ENCODE measurements around the gene ARPC1B.

Gene ARPC1B

DNA sequence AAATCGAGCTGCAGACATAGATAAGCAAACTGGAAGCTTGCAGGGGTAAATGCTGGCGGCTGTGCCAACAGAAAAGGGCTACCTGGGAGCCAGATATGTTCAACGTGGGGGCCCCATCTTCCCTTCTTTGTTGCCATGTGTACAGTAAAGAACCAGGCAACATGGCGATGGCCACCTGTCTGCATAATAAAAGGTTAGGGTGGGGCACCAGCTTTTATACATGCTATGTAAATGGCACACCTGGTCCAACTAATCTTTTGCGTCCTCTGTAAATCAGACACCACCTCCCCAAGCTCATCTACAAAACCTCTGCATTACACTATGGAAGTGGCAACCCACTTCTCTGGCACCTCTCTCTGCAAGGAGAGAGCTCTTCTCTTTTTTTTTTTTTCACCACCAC, 48.1 kb downstream of the ARPC1B start:
- TF ChIP-seq, protein P1, sequence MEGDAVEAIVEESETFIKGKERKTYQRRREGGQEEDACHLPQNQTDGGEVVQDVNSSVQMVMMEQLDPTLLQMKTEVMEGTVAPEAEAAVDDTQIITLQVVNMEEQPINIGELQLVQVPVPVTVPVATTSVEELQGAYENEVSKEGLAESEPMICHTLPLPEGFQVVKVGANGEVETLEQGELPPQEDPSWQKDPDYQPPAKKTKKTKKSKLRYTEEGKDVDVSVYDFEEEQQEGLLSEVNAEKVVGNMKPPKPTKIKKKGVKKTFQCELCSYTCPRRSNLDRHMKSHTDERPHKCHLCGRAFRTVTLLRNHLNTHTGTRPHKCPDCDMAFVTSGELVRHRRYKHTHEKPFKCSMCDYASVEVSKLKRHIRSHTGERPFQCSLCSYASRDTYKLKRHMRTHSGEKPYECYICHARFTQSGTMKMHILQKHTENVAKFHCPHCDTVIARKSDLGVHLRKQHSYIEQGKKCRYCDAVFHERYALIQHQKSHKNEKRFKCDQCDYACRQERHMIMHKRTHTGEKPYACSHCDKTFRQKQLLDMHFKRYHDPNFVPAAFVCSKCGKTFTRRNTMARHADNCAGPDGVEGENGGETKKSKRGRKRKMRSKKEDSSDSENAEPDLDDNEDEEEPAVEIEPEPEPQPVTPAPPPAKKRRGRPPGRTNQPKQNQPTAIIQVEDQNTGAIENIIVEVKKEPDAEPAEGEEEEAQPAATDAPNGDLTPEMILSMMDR (conservative IDR thresholded peaks at IDR 0.05; ENCODE audit: low read length) = no peak

DNA sequence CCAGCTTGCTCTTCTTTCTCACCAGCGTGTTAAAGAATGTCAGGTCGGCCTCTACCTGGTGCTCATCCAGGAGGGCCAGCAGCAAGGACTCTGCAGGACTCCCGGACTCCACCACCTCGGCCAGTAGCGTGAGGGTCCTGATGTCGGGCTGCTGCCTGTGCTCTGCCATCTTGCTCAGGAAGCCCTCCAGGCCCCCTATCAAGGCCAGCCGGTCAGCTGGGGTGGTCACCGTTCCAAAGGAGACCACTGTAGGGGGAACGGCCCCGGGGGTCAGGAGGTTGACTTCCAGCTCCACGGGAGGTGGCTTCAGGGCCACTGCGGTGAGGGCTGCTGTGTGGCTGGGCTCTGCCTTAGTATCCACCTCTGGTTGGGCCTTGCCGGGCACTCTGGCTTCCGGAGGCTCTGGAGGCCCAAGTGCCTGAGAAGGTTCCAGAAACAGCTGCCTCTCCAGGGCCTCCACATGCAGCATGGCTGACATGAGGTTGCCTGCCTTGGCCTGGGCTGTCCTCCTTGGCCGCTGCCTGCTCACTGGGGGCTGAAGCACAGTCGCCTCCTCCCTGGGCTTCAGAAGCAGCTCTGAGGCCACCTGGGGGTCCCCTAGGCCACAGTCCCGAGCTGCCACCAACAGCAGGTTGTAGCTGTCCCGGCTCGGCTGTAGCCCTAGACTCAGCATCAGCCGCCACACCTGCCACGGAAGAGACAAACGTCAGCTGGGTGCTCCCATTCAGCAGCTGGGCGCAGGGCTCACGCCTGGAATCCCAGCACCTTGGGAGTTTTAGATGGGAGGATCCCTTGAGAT, 50.6 kb downstream of the ARPC1B start:
- H3K4me3 ChIP-seq (ENCODE audit: low read length, poor library complexity, severe bottlenecking) = no peak overlapping the region
- no peaks in the 10 kb centered on the region for H4K20me1 ChIP-seq (ENCODE audit: insufficient read depth, low read length, poor library complexity, severe bottlenecking)
- no peaks in the 10 kb centered on the region for H3K27me3 ChIP-seq (ENCODE audit: insufficient read depth, low read length, poor library complexity, severe bottlenecking)
- H2AFZ ChIP-seq (ENCODE audit: low read length) = no peak overlapping the region
- TF ChIP-seq, protein P1 (conservative IDR thresholded peaks at IDR 0.05; ENCODE audit: low read length) = no peak
- TF ChIP-seq EZH2phosphoT487 (IDR thresholded peaks at IDR 0.05; ENCODE audit: borderline replicate concordance) = no peak
- no peaks in the 10 kb centered on the region for H3K9me3 ChIP-seq (ENCODE audit: insufficient read depth, low read depth, low read length)
- H3K4me2 ChIP-seq (ENCODE audit: low read depth, low read length, poor library complexity, severe bottlenecking) = no peak overlapping the region
- no peak overlapping the region for H3K9ac ChIP-seq (ENCODE audit: low read depth, low read length, poor library complexity, severe bottlenecking)
- H3K4me1 ChIP-seq (ENCODE audit: insufficient read depth, low read length, poor library complexity, severe bottlenecking) = no peaks in the 10 kb centered on the region
- peaks cover 41% of the 10 kb centered on the region; the same call in 1 of the 2 replicates for H3K36me3 ChIP-seq (ENCODE audit: insufficient read depth, low read length)
- no peaks in the 10 kb centered on the region for H3F3A ChIP-seq (ENCODE audit: low read depth)
- H3K9me2 ChIP-seq (replicated peaks; ENCODE audit: low read depth, low read length) = no peaks in the 10 kb centered on the region
- H3K79me2 ChIP-seq (ENCODE audit: insufficient read depth, low read length) = no peaks in the 10 kb centered on the region

More for the DNA sequence above, 48.1 kb downstream of the ARPC1B start:
- no peaks in the 10 kb centered on the region for H3F3A ChIP-seq (ENCODE audit: low read depth)
- no peaks in the 10 kb centered on the region for H3K79me2 ChIP-seq (ENCODE audit: insufficient read depth, low read length)
- H3K4me3 ChIP-seq (ENCODE audit: low read length, poor library complexity, severe bottlenecking) = no peak overlapping the region
- H3K9ac ChIP-seq (ENCODE audit: low read depth, low read length, poor library complexity, severe bottlenecking) = no peak overlapping the region
- H3K27me3 ChIP-seq (ENCODE audit: insufficient read depth, low read length, poor library complexity, severe bottlenecking) = no peaks in the 10 kb centered on the region
- H3K4me2 ChIP-seq (ENCODE audit: low read depth, low read length, poor library complexity, severe bottlenecking) = no peak overlapping the region
- peaks cover 57% of the 10 kb centered on the region; the same call in 1 of the 2 replicates for H3K36me3 ChIP-seq (ENCODE audit: insufficient read depth, low read length)
- H4K20me1 ChIP-seq (ENCODE audit: insufficient read depth, low read length, poor library complexity, severe bottlenecking) = no peaks in the 10 kb centered on the region
- H3K4me1 ChIP-seq (ENCODE audit: insufficient read depth, low read length, poor library complexity, severe bottlenecking) = no peaks in the 10 kb centered on the region
- H3K9me3 ChIP-seq (ENCODE audit: insufficient read depth, low read depth, low read length) = no peaks in the 10 kb centered on the region
- H3K9me2 ChIP-seq (replicated peaks; ENCODE audit: low read depth, low read length) = no peaks in the 10 kb centered on the region
- no peak overlapping the region for H2AFZ ChIP-seq (ENCODE audit: low read length)

DNA sequence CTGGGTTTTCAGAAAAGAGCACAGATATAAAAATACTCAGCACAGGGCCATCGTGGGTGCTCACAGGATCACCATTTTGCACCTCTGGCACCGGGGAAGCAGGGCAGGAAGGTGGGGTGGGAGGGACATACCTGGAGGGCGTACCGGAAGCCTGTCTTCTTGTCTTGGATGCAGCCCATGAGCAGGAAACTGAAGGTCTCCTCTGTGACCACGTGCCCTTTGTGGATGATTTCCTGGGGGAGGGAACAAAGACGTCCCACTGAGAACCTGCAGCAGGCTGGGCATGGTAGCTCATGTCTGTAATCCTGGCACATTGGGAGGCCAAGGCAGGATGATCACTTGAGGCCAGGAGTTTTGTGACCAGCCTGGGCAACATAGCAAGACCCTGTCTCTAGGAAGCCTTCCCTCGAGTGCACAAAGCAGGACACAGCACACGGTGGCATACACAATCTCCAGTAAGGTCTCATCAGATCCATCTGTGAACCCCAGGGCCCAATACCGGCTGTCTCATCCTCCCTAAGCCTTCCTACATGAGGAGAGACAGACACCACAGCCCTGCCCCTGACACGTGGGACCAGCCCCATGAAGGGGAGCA, 54.5 kb downstream of the ARPC1B start:
- Histone ChIP-seq H3K27me3 (ENCODE audit: insufficient read depth, low read length, poor library complexity, severe bottlenecking) (no peaks in the 10 kb centered on the region), H4K20me1 (ENCODE audit: insufficient read depth, low read length, poor library complexity, severe bottlenecking) (no peaks in the 10 kb centered on the region), H3K4me2 (ENCODE audit: low read depth, low read length, poor library complexity, severe bottlenecking) (no peak overlapping the region), H3K36me3 (ENCODE audit: insufficient read depth, low read length) (peaks cover 22% of the 10 kb centered on the region; the same call in 1 of the 2 replicates), H3K9me2 (replicated peaks; ENCODE audit: low read depth, low read length) (no peaks in the 10 kb centered on the region), H3K79me2 (ENCODE audit: insufficient read depth, low read length) (no peaks in the 10 kb centered on the region), H3K4me3 (ENCODE audit: low read length, poor library complexity, severe bottlenecking) (no peak overlapping the region), H3K4me1 (ENCODE audit: insufficient read depth, low read length, poor library complexity, severe bottlenecking) (no peaks in the 10 kb centered on the region), H3K9me3 (ENCODE audit: insufficient read depth, low read depth, low read length) (no peaks in the 10 kb centered on the region), H2AFZ (ENCODE audit: low read length) (no peak overlapping the region), H3F3A (ENCODE audit: low read depth) (no peaks in the 10 kb centered on the region), H3K9ac (ENCODE audit: low read depth, low read length, poor library complexity, severe bottlenecking) (no peak overlapping the region)
- TF ChIP-seq, protein P1 (conservative IDR thresholded peaks at IDR 0.05; ENCODE audit: low read length) = no peak
